NCI-H748 (cell line): ENCODE results near the gene IRAG1.

Source experiments
- DNase-seq: peaks from one replicate; lab custom pipeline; 2025; ENCODE audit not compliant: unreplicated experiment; lab: John Stamatoyannopoulos, UW

Gene IRAG1

DNA sequence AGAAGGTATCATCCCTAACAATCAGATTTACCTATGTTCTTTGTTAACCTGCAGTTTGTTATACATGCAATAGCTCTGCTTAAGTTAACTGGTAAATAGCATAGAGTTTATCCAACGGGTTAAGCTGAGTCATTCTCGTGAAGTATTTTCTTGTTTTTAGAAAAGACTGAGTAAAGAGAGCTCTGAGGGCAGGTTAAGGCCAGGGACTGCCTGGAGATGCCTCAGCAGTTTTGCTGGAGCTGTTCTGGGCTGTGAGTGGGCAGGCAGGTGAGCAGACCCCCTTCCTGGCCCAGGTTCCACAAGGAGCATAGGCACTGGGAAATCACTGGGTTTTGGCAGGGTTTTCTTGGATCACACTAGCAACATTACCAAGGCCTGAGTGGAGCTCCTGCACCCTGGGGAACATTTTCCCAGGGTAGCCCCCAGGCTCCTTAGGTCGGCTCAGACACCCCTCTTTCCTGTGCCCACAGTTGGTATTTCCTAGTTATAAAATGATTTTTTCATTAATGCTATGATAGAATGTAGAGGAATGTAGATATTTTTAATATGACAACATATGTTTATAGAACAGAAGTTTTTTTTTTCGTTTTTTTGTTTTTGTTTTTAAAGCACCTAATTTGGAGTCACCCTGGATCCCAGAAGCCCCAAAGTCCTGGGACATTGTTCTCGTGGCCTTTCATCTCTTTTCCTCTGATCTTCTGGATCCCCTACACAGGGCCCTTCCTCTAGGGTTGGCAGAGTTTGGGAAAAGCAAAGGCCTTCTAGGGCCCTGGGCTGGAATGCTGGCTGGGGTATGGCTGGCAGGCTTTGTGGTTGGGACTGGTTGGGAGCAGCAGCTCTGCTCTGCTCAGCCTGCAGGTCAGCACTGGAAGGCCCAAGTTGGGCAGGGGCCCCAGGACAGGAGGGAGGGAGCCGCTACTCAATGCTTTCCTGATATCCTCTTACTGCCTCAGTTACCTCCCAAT, 26.7 kb downstream of the IRAG1 start:
- no peak for DNase-seq

DNA sequence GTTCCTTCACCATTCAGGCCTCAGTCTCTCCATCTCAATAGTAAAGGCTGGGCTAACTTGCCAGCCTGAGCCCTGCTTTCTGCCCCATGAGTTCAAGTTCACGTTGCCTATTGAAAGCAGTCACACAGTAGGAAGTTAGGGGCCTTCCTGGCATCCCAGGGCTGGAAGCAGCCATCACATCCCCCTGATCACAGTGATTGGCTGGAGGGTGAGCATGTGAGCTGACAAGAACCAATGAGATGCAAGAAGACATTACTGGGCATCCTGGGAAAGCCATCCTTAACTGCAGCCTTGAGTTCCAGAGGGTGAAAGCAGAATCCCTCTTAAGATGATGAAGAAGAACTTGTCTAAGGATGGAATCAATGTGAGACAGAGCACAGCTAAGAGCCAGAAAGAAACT, 29.1 kb downstream of the IRAG1 start:
- DNase-seq, result no peak

DNA sequence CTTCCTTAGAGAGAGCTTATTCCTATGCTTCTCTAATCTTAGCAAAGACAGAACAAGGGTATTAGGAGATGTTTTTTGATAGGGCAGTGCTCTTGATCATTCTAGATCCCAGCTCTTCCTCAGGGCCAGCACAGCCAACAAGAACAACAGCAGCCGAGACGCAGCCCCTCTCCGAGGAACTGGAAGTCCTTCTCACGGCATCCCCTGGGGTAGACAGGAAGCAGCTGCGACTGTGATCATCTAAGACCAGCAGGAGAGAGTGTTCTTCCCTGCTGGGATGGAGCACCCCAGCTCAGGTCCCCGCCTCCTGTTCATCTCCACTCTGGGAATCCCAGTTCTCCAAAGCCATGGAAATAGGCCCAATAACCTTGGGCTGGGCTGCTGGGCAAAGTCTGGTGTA, 29.6 kb downstream of the IRAG1 start:
- no peak for DNase-seq

DNA sequence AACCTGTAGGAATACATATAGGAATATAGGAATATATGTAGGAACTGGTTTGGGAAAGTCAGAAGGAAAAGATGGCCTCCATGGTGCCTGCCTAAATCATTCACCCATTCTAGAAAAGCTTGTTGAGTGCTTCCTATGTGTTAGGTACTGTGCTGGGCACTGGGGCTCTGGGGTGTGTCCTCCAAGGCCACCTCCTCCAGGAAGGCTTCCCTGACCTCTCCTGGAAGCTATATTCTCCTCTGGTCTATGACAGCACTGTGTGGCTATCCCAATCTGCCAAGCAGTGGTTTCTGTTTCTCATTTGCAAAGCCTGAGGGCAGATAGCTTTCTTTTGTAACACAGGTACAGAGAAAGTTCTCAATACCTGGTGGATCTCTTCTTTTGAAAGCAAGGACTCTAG, 30.2 kb downstream of the IRAG1 start:
- DNase-seq, result no peak

DNA sequence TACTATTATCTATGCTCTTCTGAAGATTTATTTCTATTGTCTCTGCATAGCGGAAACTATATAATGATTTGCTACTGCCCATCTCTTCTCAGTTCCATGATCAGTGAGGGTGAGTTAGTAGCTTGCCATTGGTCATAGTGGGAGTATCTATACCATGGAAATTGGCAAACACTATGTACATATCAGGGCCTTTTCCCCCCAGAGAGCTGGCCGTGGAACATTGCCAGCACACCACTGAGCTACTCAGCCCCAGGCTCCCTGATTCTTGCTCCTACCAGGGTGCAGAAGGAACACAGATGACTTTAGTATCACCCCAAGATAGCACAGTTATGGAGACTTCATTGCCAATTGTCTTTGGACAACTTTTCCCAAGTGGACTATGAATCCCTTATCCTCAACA, 33.2 kb downstream of the IRAG1 start:
- DNase-seq, result no peak

DNA sequence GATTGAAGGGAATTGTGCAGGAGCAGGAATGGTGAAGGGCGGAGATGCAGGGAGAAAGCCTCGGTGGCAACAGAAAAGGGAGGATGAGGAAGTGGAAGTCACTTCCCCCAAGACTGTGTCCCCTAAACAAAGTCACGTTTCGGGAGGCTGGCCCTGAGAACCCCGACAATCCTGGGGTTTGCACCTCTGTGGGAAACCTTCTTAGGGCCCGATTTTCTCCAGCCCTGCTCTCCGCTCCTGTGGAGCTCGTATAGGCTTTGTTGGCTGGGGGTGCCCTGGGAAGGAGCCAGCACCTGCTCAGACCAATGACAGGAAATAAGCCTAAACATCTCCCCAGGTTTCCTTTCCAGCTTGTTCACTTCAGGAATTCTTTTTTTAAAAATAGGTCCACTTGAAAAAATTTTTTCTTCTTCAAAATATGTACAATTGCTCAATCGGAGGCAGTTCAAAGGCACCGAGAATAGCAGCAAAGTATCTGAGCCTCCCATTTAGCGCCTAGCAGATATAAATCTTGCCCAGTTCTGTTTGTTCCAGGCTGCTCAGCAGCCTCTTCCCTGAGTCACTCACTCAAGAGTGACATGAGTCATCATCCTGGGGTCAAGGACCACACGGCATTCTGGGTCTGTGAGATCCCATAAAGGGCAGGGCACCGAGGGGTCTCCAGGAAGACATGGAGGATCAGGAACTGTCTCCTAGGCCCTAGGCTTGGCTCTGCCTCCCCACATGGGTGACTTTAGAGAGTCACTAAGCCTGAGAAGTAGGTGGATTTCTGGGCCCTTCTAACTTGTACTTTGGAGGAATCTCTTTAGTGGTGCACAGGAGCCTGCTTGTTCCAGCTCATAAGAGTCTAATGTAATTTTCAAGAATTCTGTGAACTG, 34.0 kb downstream of the IRAG1 start:
- no peak for DNase-seq

DNA sequence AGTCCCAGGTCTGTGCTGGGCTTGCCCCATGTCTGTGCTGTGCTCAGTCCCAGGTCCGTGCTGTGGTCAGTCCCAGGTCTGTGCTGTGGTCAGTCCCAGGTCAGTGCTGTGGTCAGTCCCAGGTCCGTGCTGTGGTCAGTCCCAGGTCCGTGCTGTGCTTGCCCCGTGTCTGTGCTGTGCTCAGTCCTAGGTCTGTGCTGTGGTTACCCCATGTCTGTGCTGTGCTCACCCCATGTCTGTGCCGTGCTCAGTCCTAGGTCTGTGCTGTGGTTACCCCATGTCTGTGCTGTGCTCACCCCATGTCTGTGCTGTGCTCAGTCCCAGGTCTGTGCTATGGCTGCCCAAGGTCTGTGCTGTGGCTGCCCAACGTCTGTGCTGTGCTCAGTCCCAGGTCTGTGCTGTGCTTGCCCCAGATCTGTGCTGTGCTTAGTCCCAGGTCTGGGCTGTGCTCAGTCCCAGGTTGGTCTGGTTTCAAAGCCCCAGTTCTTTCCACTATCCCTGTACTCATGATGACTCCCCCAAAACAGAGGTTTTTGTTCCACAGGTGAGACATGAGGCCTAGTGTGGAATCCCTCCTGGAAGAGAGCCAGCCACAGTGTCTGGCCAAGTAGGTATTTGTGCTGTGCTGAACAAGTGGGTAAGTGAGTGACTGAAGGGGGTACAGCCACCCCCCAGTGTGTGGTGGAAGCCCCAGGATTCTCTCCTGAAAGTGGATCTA, 34.8 kb downstream of the IRAG1 start:
- no peak for DNase-seq

DNA sequence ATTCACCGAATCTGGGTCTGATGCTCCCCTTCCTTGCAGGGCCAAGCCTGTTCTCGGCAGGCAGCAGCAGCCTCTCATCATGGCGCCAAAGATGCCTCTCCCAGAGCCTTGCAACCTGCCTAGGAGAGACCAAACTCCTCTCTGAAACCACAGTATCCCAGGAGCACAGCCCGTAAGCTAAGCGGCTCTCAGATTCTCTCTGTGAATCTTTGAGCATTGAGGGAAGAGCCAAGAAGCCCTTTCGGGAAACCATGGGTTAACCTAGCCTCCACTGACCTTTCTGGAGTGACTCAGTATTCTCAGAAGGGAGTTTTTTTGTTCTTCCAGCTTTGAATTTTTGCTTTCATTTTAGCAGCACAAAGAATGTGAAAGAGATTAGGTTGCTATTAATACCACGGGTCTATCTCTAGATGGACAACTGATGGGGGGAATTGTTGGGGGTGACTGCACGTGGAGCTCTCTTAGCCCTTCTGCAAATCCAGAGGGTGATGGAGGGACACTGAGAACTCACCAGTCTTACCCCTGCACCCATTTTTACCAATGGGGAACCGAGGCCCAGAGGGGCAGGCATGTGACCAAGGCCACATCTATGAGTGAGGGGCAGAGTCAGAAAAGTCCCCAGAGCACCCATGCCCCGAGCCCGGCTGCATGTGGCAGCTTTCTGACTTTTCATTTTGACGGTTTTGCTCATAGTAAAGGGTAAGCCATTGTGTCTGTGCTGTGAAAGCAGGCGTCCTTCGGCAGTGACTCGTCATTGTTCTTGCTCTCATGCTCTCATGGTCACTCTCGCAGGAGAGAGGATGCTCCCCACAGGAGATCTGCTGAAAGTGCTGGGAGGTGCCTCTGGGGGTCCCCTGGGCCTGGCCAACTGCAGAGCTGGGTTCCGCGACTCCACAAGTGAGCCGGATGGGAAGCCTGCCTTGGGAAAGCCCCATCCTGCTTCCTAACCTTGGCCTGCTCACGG, 36.0 kb downstream of the IRAG1 start:
- no peak for DNase-seq

DNA sequence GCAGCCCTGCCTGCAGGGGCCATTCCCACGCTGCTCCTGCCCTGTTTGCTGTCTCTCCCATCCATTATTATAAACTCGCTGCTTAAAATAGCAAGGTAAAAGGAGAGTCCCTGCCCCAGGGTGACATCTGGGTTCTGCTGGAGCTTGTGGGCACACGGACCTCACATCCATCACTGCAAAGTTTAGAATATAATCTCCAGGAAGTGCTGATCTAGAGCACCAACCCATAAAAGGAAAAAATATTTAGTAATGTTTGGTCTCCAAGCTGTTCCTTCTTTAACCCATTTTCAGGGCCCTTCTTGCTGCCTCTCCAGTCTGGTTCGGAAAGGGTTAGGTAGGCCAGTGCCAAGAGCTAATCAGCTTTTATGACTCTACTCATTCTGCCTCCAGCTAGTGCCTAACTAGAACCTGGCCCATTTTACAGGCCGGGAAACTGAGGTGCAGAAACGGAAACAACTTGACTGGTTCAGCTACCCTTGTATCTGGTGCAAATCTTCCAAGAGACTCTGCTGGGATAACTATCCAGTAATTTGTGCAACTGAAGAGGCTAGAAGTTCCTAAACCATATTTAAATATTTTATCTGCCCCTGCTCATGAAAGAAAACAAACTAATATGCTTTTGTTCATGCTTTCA, 37.5 kb downstream of the IRAG1 start:
- no peak for DNase-seq

DNA sequence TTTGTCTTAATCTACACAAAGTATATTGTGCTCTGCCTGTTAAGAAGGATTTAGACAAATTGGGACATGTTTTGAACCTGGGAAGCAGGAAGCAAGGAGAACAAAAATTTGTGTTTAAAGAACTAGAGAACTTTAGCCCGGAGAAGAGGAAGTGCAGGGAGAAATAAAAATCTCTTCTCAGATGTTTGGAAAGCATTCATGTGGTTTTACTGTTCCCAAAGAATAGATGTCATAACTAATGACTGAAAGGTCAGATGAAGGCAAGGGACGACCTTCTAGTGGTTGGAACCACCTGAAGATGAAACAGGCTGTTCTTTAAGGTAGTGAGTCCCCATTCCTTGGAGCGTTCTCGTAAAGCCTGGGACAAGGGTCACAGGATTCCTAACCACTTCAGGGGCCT, 38.3 kb downstream of the IRAG1 start:
- no peak for DNase-seq

DNA sequence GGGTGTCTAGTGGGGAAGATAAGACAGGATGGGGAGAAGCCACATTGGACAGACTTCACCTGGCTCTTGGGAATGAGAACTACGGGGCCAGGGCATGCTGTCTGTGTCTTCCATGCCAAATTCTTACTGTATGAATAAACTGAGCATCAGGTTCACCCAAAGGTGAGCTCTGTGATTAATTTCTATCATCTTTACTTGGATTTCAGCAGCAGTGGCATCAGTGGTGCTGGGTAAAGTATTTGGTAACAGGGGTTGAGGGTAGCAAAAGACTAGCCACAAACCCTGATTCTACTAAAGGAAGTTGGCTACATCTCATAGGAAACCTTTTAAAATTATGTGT, 38.8 kb downstream of the IRAG1 start:
- DNase-seq, result no peak

DNA sequence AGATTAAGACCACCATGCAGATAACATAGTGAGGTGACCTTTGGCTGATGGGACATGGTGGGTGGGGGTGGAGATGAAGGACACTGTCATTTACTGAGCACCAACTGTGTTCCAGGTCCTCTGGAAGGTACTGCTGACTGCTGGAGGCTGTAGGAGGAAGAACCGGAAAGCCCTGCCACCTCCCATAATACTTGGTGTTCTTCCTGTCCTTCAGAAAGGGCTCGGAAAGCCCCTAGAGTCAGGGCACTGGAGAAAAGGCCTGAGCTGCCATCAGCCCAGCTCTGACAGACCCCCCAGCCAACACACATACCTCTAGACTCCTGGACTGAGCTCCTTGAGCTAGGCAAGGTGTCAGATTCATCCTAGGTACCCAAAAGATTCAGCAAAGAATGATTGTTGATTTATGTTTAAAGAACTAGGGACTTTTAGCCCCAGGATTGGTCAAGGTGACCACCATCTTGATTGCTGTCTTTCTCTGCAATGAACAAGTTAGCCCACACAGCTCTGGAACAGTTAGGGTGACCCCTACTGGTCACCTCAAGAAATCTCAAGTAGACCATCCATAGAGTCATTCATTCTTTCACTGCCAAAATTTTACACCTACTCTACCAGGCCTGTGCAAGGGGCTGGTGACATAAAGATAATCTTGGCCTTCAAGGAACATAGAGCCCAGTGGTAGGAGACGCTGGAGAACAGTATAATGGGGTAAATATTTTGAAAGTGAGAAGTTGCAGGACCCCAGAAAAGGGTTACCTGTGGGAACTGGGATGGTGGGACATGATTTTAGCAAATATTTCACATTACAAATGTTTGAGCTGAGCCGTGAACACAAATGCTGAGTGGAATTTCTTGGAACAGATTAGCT, 39.4 kb downstream of the IRAG1 start:
- peak; percentile 45 for DNase-seq

DNA sequence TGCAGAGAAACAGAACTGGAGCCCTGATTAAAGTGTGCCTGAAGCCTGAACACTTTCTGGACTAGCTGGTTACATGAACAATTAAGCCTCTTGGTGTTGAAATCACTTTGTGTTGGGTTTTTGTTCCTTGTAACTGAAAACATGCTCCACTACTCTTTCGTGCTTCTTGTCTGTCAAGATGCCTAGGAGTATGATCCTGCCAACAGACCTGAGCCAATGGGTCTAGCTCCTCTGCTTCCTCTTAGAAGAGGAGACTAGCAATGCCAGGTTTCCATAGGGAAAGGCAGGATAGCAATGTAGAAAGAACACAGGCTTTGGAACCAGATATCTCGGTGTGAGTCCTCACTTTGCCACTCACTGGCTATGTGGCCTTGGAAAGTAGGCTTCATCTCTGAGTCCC, 40.3 kb downstream of the IRAG1 start:
- DNase-seq, result no peak

DNA sequence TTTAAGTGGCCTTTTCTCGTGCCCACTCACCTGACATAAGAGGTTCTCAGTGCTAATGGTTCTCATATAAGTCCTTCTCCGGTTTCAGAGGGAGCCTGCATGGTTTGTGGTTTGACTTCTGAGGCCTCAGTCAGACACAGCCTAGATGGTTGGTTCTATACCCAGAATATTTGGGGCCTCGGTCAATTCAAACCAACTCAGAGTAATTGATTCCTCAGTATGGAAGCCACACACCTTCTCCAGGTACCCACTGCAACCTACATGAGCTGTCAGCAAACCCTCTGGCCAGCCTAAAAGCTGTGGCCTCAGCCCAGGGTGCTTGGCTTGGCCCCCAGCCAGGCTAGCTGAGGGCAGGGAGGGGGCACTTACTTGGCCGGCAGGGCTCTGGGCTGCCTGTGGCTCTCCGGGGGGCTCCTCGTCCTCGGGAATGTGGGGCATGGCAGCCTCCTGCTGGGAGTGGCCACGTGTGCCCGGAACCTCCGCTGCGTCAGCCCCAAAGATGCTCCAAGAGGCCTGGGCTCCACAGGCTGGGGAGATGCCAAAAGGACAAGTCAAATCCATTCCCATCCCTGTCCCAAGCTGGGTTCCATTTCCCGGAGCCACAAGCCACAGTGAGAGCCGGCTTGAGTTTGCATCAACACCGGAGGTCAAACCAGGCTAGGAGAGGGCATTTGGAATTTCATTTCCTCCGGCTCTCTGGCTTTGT, 41.7 kb downstream of the IRAG1 start:
- DNase-seq, result no peak

DNA sequence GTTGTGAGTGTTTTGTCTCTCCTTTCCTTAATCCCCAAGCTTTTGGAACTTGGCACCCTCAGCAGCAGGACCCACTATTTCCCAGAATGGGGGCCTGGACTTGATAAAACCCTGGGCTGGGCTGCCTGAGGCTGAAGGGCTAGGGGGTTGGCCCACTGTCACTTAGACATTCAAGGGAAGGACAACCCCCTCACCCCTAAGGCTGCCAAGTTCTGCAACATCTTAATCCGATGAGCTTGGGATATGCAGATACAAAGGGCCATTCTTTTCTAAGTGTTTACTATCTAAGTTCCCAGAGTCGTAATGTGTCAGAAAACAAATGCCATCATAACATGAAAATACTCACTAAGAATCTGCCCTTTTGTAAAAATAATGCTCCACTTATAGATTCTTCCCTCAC, 42.9 kb downstream of the IRAG1 start:
- no peak for DNase-seq

DNA sequence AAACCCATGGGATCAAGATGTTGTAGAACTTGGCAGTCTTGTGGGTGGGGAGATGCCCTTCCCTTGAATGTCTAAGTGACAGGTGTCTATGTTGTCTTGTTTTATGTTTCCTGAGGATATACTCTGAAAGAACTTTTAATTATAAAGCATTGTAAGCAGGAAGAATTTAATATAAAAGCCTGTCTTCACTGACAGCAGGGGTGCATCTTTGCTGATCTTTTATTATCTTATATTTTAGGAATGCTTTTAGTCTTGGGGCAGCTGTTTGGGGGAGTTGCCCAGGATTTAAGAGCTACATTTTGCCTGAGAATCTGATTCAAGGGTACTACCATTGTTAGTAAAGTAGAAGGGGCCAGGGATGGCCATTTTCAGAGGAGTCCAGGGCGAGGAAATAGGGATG, 43.4 kb downstream of the IRAG1 start:
- no peak for DNase-seq

DNA sequence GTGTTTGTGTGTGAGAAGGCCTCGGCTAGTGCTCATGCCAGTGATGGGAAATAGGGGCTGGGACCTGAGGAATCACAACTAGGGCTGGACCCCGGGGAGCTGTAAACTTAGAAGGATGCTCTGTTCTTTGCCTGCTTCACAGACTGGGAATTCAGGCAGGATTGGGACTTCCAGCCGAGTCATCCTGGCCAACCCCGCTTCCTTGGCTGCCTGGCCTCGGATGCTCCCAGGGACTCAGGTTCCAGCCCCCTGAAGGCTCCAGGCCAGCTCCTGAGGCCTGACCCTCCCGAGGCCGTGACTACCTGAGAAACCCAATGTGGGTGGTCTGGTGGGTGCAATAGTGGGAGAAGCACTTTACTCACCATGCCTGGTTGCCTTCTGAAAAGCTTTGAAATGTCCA, 44.7 kb downstream of the IRAG1 start:
- DNase-seq, result no peak

DNA sequence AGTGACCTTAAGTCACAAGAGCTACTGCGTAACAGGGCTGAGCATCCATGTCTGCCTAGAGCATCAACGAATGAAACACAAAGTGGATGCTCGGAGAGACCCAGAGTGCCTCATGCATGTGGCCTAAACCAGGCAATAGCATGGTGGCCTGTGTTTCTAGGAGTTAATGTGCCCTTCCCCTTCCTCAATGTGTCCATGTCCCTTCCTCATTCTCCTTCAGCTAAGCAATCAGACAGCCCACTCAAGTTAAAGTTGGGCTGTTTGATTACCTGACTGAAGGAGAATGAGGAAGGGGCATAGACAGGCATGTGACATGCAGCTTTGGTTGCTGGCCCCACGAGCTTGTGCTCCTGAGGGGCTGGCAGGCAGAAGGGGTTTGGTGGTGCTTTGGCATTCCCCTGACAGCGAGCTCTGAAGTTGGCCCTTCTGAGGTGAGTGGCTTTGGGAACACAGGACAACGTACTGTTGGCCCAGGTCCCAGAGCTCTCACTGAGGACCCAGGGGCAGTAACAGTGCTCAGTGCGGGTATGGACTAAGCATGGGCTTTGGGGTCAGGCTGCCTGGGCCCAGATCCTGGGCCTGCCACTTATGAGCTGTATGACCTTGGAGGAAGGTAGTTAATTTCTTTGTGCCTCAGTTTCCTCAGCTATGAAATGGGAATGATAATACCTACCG, 46.7 kb downstream of the IRAG1 start:
- no peak for DNase-seq
